ENCODE data around the gene SSC5D. TPM values are rescaled to one million over a fixed set of nuclear protein-coding genes. Genes with fewer than 3 reads are reported as not detected.
A peak's percentile ranks its signal among the peaks of the same experiment; 100 is the strongest.

Gene SSC5D
- total and polyA plus RNA-seq, 2 donors: 24.4 TPM

DNA sequence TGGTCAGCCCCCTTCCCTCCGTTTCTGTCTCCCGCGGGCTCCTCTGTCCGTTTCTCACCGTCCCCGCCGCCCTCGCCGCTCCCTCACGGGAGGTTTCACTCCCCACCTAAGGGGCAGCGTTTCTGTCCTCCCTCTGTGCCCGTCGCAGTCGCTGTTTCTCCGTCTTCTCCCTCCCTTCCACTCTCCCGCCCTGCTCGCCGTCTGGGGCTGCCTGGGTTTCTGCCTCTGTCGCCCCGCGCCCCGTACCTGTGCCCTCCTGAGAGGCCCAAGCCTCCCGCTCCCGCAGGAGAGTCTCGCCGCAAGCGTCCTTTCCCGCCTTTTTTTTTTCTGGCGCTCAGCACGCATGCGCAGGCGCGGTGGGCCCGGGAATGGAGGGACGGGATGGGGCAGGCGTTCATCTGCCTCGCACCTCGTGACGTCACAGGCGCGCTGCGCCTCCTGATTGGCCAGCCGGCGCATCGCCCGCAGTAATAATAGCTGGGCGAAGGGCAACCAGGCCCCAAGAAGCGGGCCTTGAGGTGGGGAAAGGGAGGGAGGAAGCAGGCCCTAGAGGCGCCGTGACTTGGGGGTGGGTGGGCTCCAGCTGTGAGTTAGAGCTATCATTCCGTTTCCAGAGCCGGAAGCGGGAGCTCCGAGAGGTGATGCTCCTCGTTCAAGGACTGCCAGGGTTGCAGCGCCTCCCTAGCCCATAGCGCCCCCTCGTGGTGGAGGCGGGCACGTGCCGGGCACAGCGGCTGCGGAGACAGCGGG lies 15.4 kb downstream of the SSC5D start:
- H3K36me3 ChIP-seq (ENCODE audit: insufficient read depth): no peaks in the 10 kb centered on the region
- no peak overlapping the region for H3K4me3 ChIP-seq (ENCODE audit: low read depth, low read length)
- 10% methylated on average over 64 of the region's 64 CpGs for WGBS
- no peak for DNase-seq (ENCODE audit: extremely low spot score)
- H3K27ac ChIP-seq (ENCODE audit: low read depth): peak overlapping the region; percentile 56
- H3K4me1 ChIP-seq (ENCODE audit: insufficient read depth): no peaks in the 10 kb centered on the region

DNA sequence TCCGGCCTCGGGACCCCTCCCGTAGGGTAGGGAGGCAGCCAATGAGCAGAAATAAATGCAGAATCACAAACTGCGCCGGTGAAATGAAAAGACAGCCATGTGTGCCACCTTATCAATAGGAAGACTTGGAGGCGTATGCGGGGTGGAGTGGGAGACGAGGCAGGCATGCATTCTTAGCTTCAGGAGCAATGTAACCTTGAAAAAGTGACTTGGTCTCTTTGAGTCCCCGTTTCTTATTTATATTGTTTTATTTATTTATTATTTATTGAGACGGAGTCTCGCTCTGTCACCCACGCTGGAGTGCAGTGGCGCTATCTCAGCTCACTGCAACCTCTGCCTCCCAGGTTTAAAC lies 16.0 kb downstream of the SSC5D start:
- Histone ChIP-seq H3K4me3 (ENCODE audit: low read depth, low read length) (no peak overlapping the region), H3K36me3 (ENCODE audit: insufficient read depth) (no peaks in the 10 kb centered on the region), H3K27ac (ENCODE audit: low read depth) (no peak overlapping the region), H3K4me1 (ENCODE audit: insufficient read depth) (no peaks in the 10 kb centered on the region)
- no peak for DNase-seq (ENCODE audit: extremely low spot score)
- WGBS: 35% methylated on average over 13 of the region's 13 CpGs

- H3K4me1 ChIP-seq (ENCODE audit: insufficient read depth): no peaks in the 10 kb centered on the region
- no peak for DNase-seq (ENCODE audit: extremely low spot score)
- no peak overlapping the region for H3K27ac ChIP-seq (ENCODE audit: low read depth)
- WGBS: 84% methylated on average over 11 of the region's 11 CpGs
- H3K4me3 ChIP-seq (ENCODE audit: low read depth, low read length): no peak overlapping the region
- H3K36me3 ChIP-seq (ENCODE audit: insufficient read depth): no peaks in the 10 kb centered on the region
Measured at GRCh38 chr19:55504981-55505380, 16.7 kb downstream of the SSC5D start.

DNA sequence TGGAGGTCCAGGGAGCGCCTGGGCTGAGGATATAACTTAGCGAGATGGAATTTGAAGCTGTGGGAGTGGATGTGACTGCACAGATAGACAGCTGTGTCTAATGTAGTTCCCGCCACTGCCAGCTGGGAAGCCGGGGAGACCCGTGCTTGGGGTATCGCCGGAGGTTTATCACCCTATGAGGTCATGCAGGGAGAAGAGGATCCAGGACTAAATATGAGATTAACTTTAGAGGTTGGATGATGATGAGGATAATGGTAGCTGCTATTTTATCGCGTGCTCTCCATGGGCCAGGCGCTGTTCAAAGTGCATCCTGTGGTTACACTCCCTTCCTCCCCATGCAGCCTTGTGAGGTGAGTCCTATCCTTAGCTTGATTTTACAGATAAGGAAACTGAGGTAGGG lies 19.9 kb downstream of the SSC5D start:
- Histone ChIP-seq H3K36me3 (ENCODE audit: insufficient read depth) (no peaks in the 10 kb centered on the region), H3K27ac (ENCODE audit: low read depth) (no peak overlapping the region), H3K4me1 (ENCODE audit: insufficient read depth) (no peaks in the 10 kb centered on the region), H3K4me3 (ENCODE audit: low read depth, low read length) (no peak overlapping the region)
- DNase-seq (ENCODE audit: extremely low spot score): no peak
- whole genome bisulfite sequencing: 66% methylated on average over 10 of the region's 10 CpGs

- H3K4me1 ChIP-seq (ENCODE audit: insufficient read depth): no peaks in the 10 kb centered on the region
- peak; percentile 80 for DNase-seq (ENCODE audit: extremely low spot score)
- peak overlapping the region; percentile 43 for H3K4me3 ChIP-seq (ENCODE audit: low read depth, low read length)
- peak overlapping the region; percentile 66 for H3K27ac ChIP-seq (ENCODE audit: low read depth)
- 9% methylated on average over 61 of the region's 61 CpGs for WGBS
- H3K36me3 ChIP-seq (ENCODE audit: insufficient read depth): no peaks in the 10 kb centered on the region
Measured at GRCh38 chr19:55516878-55517620, 28.8 kb downstream of the SSC5D start.

GRCh38 chr19:55519451-55520311 lies 31.4 kb downstream of the SSC5D start:
- no peak overlapping the region for H3K27ac ChIP-seq (ENCODE audit: low read depth)
- H3K4me3 ChIP-seq (ENCODE audit: low read depth, low read length): no peak overlapping the region
- no peaks in the 10 kb centered on the region for H3K4me1 ChIP-seq (ENCODE audit: insufficient read depth)
- DNase-seq (ENCODE audit: extremely low spot score): no peak
- WGBS: 91% methylated on average over 10 of the region's 10 CpGs
- no peaks in the 10 kb centered on the region for H3K36me3 ChIP-seq (ENCODE audit: insufficient read depth)

GRCh38 chr19:55520691-55521292 lies 32.6 kb downstream of the SSC5D start:
- H3K4me3 ChIP-seq (ENCODE audit: low read depth, low read length): no peak overlapping the region
- no peak for DNase-seq (ENCODE audit: extremely low spot score)
- 74% methylated on average over 14 of the region's 14 CpGs for WGBS
- no peaks in the 10 kb centered on the region for H3K4me1 ChIP-seq (ENCODE audit: insufficient read depth)
- no peaks in the 10 kb centered on the region for H3K36me3 ChIP-seq (ENCODE audit: insufficient read depth)
- no peak overlapping the region for H3K27ac ChIP-seq (ENCODE audit: low read depth)

DNA sequence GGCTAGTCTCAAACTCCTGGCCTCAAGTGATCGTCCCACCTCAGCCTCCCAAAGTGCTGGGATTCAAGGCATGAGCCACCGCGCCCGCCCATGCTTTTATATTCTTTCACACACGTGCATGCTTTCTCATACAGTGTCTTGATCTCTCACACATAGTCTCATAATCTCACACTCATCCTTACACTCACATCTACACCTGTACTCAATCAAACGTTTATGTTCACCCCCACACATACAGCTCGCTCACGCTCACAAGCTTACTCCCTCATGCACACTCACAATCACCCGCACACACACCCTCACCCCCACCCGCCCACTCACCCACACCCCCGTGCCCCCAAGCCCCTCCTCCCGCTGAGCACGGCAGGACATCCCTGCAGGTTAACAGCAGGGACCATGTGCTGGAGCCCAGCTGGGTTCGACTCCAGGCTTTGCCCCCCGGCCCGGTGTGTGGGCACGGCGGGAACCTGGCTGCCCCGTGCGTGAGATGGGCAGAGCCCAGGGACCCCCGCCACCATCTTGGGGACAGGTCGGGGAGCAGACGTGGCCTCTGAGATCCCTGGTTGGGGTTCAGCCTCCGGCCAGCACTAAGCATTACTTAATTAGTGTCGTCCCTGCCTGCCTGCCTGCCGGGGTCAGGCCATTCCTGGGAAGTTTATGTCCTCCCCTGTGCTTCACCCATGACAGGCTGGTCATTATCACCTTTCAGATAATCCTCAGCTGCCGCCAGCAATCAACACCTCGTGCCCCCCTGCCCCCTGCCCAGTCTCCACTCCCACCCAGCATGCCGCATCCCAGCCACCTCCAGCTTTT lies 37.3 kb downstream of the SSC5D start:
- H3K27ac ChIP-seq (ENCODE audit: low read depth): no peak overlapping the region
- no peak for DNase-seq (ENCODE audit: extremely low spot score)
- WGBS: 35% methylated on average over 29 of the region's 29 CpGs
- H3K4me1 ChIP-seq (ENCODE audit: insufficient read depth): no peaks in the 10 kb centered on the region
- no peak overlapping the region for H3K4me3 ChIP-seq (ENCODE audit: low read depth, low read length)
- H3K36me3 ChIP-seq (ENCODE audit: insufficient read depth): no peaks in the 10 kb centered on the region

DNA sequence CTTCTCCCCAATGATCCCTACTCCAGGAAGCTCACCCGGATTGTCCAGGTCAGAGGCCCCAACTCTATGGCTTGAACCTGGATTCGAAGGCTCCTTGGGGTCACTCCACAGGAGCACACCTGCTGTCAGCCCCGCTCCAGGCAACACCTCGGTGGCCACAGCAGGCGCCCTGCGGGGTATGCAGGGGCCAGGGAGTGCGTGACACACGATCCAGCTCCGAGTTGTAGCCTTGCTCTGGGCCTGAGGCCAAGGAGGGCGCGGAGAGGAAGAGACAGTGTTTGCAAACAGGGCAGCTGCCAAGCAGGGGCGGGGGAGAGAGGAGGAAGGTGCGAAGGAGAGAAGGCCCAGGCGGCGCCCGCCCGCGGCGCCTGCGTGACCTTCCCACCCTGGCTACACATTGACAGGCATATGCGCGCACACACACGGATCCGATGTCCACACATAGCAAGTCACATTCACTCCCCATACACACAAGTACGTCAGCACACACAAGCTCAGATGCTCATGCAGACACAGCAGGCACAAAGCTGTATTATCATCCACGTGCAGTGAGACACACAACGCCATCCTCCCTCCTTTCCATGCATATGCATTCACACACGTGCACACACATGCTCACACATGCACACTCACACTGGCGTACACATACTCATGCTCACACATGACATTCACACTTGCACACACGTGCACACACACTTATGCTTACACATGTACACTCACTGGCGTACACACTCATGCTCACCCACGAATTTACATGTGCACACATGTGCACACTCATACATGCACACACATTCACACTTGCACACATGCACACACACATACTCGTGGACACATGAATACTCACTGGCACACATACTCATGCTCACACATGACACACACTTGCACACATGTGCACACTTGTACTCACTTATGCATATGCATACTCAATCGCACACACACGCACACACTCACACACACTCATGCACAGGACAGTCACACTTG lies 38.3 kb downstream of the SSC5D start:
- no peak overlapping the region for H3K27ac ChIP-seq (ENCODE audit: low read depth)
- WGBS: 24% methylated on average over 35 of the region's 35 CpGs
- no peaks in the 10 kb centered on the region for H3K36me3 ChIP-seq (ENCODE audit: insufficient read depth)
- no peak for DNase-seq (ENCODE audit: extremely low spot score)
- no peak overlapping the region for H3K4me3 ChIP-seq (ENCODE audit: low read depth, low read length)
- no peaks in the 10 kb centered on the region for H3K4me1 ChIP-seq (ENCODE audit: insufficient read depth)

GRCh38 chr19:55527197-55528029 lies 39.2 kb downstream of the SSC5D start:
- WGBS: 88% methylated on average over 22 of the region's 22 CpGs
- H3K4me3 ChIP-seq (ENCODE audit: low read depth, low read length): no peak overlapping the region
- H3K36me3 ChIP-seq (ENCODE audit: insufficient read depth): no peaks in the 10 kb centered on the region
- H3K4me1 ChIP-seq (ENCODE audit: insufficient read depth): no peaks in the 10 kb centered on the region
- no peak overlapping the region for H3K27ac ChIP-seq (ENCODE audit: low read depth)
- no peak for DNase-seq (ENCODE audit: extremely low spot score)

DNA sequence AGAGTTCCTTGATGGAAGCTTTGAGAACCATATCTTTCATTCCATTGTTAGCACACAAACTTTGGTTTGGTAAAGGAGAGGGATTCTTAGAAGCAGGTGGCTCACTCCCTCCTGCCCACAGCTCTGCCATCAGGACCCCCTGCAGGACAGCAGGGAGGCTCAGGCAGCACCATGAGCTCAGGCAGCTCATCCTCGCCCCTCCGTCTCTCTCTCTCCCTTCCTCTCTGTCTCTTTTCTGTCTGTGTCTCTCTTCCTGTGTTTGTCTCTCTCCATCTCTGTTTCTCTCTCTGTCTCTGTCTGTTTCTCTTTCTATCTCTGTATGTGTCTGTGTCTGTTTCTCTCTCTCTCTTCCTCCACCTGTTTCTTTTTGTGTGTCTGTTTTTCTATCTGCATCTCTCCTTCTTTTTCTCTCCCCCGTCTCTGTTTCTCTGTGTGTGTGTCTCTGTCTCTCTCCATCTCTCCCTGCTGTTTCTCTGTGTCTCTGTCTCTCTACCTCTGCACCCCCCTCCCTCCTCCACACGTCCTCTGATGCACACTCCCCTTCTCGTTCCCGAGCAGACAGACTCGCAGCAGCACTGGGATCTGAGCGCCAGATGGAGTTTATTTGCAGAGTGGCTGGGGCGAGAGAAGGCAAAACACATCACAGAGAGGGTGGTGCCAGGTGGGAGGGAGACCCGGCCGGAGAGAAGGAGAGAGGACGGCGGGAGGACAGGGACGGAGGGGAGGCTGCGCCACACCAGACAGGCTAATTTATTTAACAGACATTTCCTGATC lies 40.0 kb downstream of the SSC5D start:
- WGBS: 23% methylated on average over 15 of the region's 15 CpGs

More for the DNA sequence above, 40.0 kb downstream of the SSC5D start:
- no peak overlapping the region for H3K4me3 ChIP-seq (ENCODE audit: low read depth, low read length)
- no peaks in the 10 kb centered on the region for H3K4me1 ChIP-seq (ENCODE audit: insufficient read depth)
- no peak for DNase-seq (ENCODE audit: extremely low spot score)
- H3K36me3 ChIP-seq (ENCODE audit: insufficient read depth): no peaks in the 10 kb centered on the region
- H3K27ac ChIP-seq (ENCODE audit: low read depth): no peak overlapping the region

All from urinary bladder (tissue), 4 donors.